Mucosa of rectum (tissue), 2 donors: ENCODE results near the gene CXorf66.
"Not testable (repeated sequence)": the region's sequence is repeated elsewhere in the genome, so short reads cannot be mapped to it uniquely, and the experiment has no call there.

ENCODE experiments used
- H3K27ac ChIP-seq, 2 donors: one replicate each; pipeline ENCODE4 v1.7.0; 2013; ENCODE audit warnings: inconsistent platforms in 2 of 2, low read depth in 2 of 2, low read length in 2 of 2
- H3K27me3 ChIP-seq, 2 donors: one replicate each; pipeline ENCODE4 v1.7.0; 2013; ENCODE audit warnings: low read length in 2 of 2; ENCODE audit not compliant: control insufficient read depth in 2 of 2, insufficient read depth in 2 of 2
- H3K36me3 ChIP-seq, 2 donors: one replicate each; pipeline ENCODE4 v1.7.0; 2013; ENCODE audit warnings: low read length in 2 of 2; ENCODE audit not compliant: control insufficient read depth in 2 of 2, insufficient read depth in 2 of 2
- H3K4me1 ChIP-seq, 2 donors: one replicate each; pipeline ENCODE4 v1.7.0; 2013; ENCODE audit warnings: low read length in 2 of 2, mild to moderate bottlenecking in 1 of 2; ENCODE audit not compliant: control insufficient read depth in 2 of 2, insufficient read depth in 2 of 2
- H3K4me3 ChIP-seq, 2 donors: one replicate each; pipeline ENCODE4 v1.7.0; 2013; ENCODE audit warnings: low read length in 2 of 2
- H3K9ac ChIP-seq, 2 donors: one replicate each; pipeline ENCODE4 v1.7.0; 2013; ENCODE audit warnings: low read length in 2 of 2, low read depth in 1 of 2, mild to moderate bottlenecking in 1 of 2
- H3K9me3 ChIP-seq, 2 donors: one replicate each; pipeline ENCODE4 v1.7.0; 2013; ENCODE audit warnings: low read length in 2 of 2; ENCODE audit not compliant: control insufficient read depth in 2 of 2
- donor health status: healthy.
- donor health status: Normal muscosa, but diverticular disease.

The CXorf66 gene

GRCh38 chrX:139930401-139930800 lies 34.9 kb downstream of the CXorf66 start:
- peaks cover 0 to 3% of the 10 kb centered on the region in 2 donors for H3K4me1 ChIP-seq
- no peaks in the 10 kb centered on the region for H3K27me3 ChIP-seq
- H3K36me3 ChIP-seq, result no peaks in the 10 kb centered on the region
- H3K9me3 ChIP-seq, result no peaks in the 10 kb centered on the region
- H3K27ac ChIP-seq, result no peak overlapping the region
- peak overlapping the region; percentile 67 to 78 for H3K4me3 ChIP-seq
- no peak overlapping the region for H3K9ac ChIP-seq

- no peaks in the 10 kb centered on the region for H3K27me3 ChIP-seq
- H3K4me3 ChIP-seq, result no peak overlapping the region
- no peaks in the 10 kb centered on the region for H3K9me3 ChIP-seq
- H3K36me3 ChIP-seq, result no peaks in the 10 kb centered on the region
- peaks cover 0 to 3% of the 10 kb centered on the region in 2 donors for H3K4me1 ChIP-seq
- H3K27ac ChIP-seq, result no peak overlapping the region
- H3K9ac ChIP-seq, result no peak overlapping the region
These were observed 35.4 kb downstream of the CXorf66 start for GRCh38 chrX:139929876-139930275.

GRCh38 chrX:139924696-139925095 lies 40.6 kb downstream of the CXorf66 start:
- Histone ChIP-seq H3K4me3 (no peak overlapping the region), H3K9ac (no peak overlapping the region), H3K36me3 (no peaks in the 10 kb centered on the region), H3K9me3 (no peaks in the 10 kb centered on the region), H3K4me1 (no peaks in the 10 kb centered on the region), H3K27ac (no peak overlapping the region), H3K27me3 (no peaks in the 10 kb centered on the region)

- Histone ChIP-seq H3K9me3 (no peaks in the 10 kb centered on the region), H3K4me3 (no peak overlapping the region), H3K36me3 (no peaks in the 10 kb centered on the region), H3K27me3 (no peaks in the 10 kb centered on the region), H3K4me1 (no peaks in the 10 kb centered on the region), H3K9ac (no peak overlapping the region), H3K27ac (no peak overlapping the region)
These were observed 41.1 kb downstream of the CXorf66 start for GRCh38 chrX:139924069-139924695.

GRCh38 chrX:139921142-139921541 lies 44.2 kb downstream of the CXorf66 start:
- H3K9ac ChIP-seq, H3K36me3 ChIP-seq, H3K27me3 ChIP-seq, H3K27ac ChIP-seq, H3K4me3 ChIP-seq, H3K4me1 ChIP-seq, H3K9me3 ChIP-seq: not testable (repeated sequence)

GRCh38 chrX:139920316-139920715 lies 45.0 kb downstream of the CXorf66 start:
- no peak overlapping the region for H3K27ac ChIP-seq
- no peaks in the 10 kb centered on the region for H3K36me3 ChIP-seq
- H3K9ac ChIP-seq, result no peak overlapping the region
- no peak overlapping the region for H3K4me3 ChIP-seq
- no peaks in the 10 kb centered on the region for H3K27me3 ChIP-seq
- no peaks in the 10 kb centered on the region for H3K9me3 ChIP-seq
- H3K4me1 ChIP-seq, result no peaks in the 10 kb centered on the region

- Histone ChIP-seq H3K9me3 (no peaks in the 10 kb centered on the region), H3K4me1 (no peaks in the 10 kb centered on the region), H3K27me3 (no peaks in the 10 kb centered on the region), H3K9ac (no peak overlapping the region), H3K4me3 (no peak overlapping the region), H3K27ac (no peak overlapping the region), H3K36me3 (no peaks in the 10 kb centered on the region)
These were observed 50.9 kb downstream of the CXorf66 start for GRCh38 chrX:139914421-139914820.

- Histone ChIP-seq H3K4me1 (no peaks in the 10 kb centered on the region), H3K36me3 (no peaks in the 10 kb centered on the region), H3K4me3 (no peak overlapping the region), H3K27ac (no peak overlapping the region), H3K9ac (no peak overlapping the region), H3K27me3 (peaks cover 0 to 3% of the 10 kb centered on the region in 2 donors), H3K9me3 (no peaks in the 10 kb centered on the region)
These were observed 55.6 kb downstream of the CXorf66 start for GRCh38 chrX:139909712-139910111.

GRCh38 chrX:139907078-139907477 lies 58.2 kb downstream of the CXorf66 start:
- no peak overlapping the region for H3K27ac ChIP-seq
- no peaks in the 10 kb centered on the region for H3K4me1 ChIP-seq
- H3K4me3 ChIP-seq, result no peak overlapping the region
- no peaks in the 10 kb centered on the region for H3K9me3 ChIP-seq
- peaks cover 0 to 3% of the 10 kb centered on the region in 2 donors for H3K27me3 ChIP-seq
- H3K36me3 ChIP-seq, result no peaks in the 10 kb centered on the region
- no peak overlapping the region for H3K9ac ChIP-seq

- no peaks in the 10 kb centered on the region for H3K36me3 ChIP-seq
- no peak overlapping the region for H3K27ac ChIP-seq
- H3K27me3 ChIP-seq, result peaks cover 0 to 3% of the 10 kb centered on the region in 2 donors
- no peaks in the 10 kb centered on the region for H3K9me3 ChIP-seq
- no peak overlapping the region for H3K4me3 ChIP-seq
- no peaks in the 10 kb centered on the region for H3K4me1 ChIP-seq
- H3K9ac ChIP-seq, result no peak overlapping the region
These were observed 59.6 kb downstream of the CXorf66 start for GRCh38 chrX:139905743-139906142.
